GM23248 (cell line): ENCODE measurements around the gene ZNF333.

ENCODE experiments used
- EZH2 ChIP-seq: fragments of 200-600 bp; sonication (generic); IDR thresholded peaks from 2 replicates; pipeline ENCODE4 v1.6.1; 2018; ENCODE audit warnings: antibody characterized with exemption, mild to moderate bottlenecking; ENCODE audit not compliant: insufficient read depth, poor library complexity, severe bottlenecking
- EZH2phosphoT487 ChIP-seq: fragments of 200-600 bp; sonication (generic); IDR thresholded peaks from 2 replicates; pipeline ENCODE4 v1.6.1; 2018; ENCODE audit warnings: antibody characterized with exemption, moderate library complexity, mild to moderate bottlenecking, low read depth; ENCODE audit not compliant: insufficient read depth

DNA sequence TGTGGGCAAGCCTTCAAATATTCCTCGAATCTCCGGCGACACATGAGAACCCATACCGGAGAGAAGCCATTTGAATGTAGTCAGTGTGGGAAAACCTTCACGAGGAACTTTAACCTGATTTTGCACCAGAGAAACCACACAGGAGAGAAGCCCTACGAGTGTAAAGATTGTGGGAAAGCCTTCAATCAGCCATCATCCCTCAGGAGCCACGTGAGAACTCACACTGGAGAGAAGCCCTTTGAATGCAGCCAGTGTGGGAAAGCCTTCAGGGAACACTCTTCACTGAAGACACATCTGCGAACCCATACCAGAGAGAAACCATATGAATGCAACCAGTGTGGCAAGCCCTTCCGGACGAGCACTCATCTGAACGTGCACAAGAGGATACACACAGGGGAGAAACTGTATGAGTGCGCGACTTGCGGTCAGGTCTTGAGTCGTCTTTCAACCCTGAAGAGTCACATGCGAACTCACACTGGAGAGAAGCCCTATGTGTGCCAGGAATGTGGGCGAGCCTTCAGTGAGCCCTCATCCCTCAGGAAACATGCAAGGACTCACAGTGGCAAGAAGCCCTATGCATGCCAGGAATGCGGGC, 28.8 kb downstream of the ZNF333 start:
- TF ChIP-seq EZH2 (no peak), EZH2phosphoT487 (no peak)
